NCI-H2081 (cell line): ENCODE data around the gene MAPK12.

ENCODE experiments used
- DNase-seq, 2 experiments: peaks; one replicate each; lab custom pipeline; 2025; lab: John Stamatoyannopoulos, UW

The MAPK12 gene

GRCh38 chr22:50299785-50300619, 38.5 kb upstream of the MAPK12 start:
- DNase-seq, result no peak

DNA sequence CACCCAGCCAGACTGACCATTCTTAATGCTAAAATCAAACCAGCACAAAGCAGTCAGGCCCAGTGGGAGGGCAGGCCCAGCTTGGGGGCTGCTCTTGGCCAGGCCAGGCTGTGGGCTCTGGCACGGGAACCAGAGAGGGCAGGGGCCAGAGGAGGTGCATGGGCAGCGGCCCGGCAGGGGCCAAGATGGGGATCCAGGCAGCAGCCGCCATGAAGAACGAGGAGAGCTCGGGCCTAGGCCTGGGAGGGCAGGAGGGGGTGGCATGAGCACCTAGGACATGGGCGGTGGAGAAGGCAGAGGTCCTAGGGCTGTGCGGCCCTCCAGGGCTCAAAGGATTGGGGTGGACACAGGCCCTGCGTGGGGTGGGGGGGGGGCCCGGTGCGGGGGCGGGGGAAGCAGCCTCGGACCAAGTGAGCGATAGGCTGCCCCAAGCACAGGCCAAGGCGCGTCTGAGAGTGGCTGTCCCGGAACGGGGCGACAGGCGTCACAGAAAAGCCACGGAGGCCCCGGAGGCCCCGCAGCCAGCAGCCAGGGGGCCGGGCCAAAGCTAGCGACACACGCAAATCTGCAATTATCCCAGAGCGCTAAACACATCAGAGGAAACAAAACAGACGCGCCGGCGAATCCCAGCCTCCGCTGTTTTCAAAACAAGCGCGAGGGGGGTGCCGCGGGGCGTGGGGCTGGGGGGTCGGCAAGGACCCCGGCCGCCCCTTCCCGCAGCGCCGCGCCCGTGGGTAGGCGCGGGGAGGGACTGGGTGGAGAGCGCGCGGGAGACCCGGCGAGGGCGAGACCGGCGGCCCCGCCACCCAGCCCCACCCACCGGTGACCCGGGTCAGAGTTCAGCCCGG, 37.7 kb upstream of the MAPK12 start:
- no peak for DNase-seq

- no peak for DNase-seq
These were observed 36.8 kb upstream of the MAPK12 start for GRCh38 chr22:50298266-50298637.

DNA sequence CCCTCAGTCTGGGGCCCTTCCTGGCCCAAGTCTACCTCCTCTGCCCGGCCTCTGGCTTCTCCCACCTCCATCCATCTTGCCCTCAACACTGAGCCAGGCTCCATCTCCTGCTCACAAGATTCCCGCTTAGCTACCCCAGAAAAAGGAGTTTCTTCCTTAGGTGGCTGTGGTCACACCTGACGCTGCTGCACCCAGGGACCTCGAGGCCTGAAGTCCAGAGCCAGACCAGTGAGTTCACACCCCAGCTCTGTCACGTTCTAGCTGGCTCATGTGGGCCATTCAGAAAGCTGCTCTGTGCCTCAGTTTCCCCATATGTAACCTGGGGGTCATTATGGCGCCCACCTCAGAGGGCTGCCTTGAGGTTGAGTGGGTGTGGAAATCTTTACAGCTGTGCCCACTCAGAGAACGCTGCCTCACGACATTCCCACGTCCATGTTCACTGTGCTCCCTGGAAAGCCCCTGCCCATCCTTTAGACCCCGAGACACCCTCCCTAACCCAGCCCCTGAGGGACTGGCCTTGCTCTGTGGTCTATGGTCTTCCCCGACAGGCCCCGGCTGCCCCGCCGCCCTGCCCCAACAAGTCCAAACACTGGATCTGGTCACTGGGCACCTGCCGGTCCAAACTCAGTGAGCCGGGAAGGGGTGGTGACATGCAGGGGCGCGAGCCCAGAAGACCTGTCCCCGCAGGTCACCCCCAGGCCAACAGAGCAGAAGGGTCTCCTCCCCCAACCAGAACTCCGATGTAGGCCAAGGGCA, 36.2 kb upstream of the MAPK12 start:
- no peak for DNase-seq

GRCh38 chr22:50296658-50297490, 35.4 kb upstream of the MAPK12 start:
- DNase-seq, result no peak

GRCh38 chr22:50294319-50294656, 32.8 kb upstream of the MAPK12 start:
- DNase-seq, result no peak

GRCh38 chr22:50293441-50294318, 32.2 kb upstream of the MAPK12 start:
- no peak for DNase-seq

- DNase-seq, result no peak
These were observed 31.4 kb upstream of the MAPK12 start for GRCh38 chr22:50292643-50293440.

DNA sequence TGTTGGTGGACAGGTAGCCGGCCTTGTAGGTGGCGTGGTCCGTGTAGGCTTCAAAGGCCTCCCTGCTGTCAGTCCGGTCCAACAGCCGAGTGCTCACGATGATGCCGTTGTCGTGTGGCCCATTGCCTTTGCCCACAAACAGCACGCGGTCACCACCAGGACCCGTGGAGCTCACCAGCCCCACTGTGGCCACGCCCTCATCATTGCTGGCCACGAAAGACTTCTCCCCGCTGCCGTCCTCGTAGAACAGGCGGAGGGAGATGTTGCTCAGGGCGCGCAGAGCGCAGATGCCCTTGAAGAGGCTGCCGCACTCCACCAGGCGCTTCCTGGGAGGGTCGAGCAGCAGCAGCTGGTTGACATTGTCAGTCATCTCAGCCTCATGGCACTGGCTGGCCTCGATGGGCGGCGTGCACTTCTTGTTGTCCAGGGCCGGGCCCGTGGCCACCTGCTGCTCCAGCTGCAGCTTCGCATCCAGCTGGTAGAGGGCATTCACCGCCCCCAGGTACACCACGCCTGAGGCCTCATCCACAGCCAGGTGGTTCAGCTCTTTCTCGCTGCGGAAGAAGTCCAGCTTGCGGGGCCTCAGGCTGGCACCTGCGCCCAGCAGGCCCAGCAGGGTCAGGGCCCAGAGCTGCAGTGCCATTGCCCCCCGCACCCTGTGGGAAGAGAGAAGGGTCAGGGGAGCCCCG, 28.6 kb upstream of the MAPK12 start:
- DNase-seq, result no peak

GRCh38 chr22:50289151-50289941, 27.9 kb upstream of the MAPK12 start:
- DNase-seq, result no peak

DNA sequence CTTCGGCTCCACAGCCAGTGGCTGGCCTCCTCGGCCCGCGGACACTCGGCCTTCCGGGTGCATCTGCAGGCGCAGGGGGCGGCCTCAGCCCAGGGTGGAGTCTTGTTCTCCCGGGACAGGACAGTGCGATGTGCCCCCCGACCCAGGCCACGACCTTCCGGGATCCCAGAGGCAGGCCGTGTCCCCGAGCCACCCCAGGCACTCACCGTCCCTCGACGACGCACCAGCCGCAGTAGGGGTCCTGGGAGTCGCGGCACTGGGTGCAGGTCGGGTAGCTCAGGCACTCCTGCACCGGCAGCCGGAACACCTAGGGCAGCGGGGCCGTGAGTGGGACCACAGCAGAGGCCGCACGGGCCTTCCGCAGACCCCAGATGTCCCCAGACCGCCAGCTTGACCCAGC, 26.2 kb upstream of the MAPK12 start:
- no peak for DNase-seq

GRCh38 chr22:50286701-50287318, 25.3 kb upstream of the MAPK12 start:
- no peak for DNase-seq

- DNase-seq, result no peak
These were observed 24.8 kb upstream of the MAPK12 start for GRCh38 chr22:50286275-50286674.

GRCh38 chr22:50285568-50286229, 24.2 kb upstream of the MAPK12 start:
- DNase-seq, result no peak

GRCh38 chr22:50284479-50284878, 23.0 kb upstream of the MAPK12 start:
- no peak for DNase-seq

GRCh38 chr22:50283821-50284220, 22.3 kb upstream of the MAPK12 start:
- no peak for DNase-seq

DNA sequence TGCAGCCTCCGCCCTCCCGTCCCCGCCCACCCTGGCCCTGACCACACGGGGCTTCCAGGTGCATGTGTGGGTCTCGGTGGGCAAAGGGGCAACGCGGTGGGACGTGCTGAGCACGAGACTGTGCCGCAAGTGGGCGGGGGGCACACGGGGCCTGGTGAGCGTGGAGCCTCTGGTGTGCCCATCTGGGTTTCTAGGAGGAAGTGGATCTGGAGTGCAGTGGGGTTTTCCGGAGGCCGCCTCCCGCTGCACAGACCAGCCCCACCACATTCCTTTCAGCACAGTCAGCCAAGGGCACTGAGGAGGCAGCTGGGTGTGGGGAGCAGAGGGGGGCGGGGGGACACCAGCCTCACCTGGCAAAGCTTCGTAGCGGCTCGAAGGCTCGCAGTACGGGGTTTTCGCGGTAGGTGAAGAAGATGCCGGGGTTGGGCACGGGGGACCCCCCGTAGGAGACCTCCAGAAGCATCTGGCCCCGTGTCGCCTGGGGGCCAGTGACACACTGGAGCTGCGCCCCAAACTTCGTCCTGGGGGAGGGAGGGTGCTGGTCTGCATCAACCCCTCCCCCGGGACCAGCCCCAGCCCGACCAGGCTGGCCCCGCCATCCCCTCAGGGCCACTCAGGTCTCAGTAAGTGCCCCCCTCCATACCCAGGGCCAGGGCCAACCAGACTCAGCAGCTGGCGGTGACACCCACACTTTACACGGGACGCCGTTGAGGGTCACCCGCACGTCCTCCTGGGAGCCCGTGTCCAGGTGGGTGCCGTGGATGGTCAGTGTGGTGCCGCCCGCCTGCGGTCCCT, 21.1 kb upstream of the MAPK12 start:
- no peak for DNase-seq
